Measurements from ENCODE around the gene FGF14.

Gene FGF14

GRCh38 chr13:101717353-101717752 is 684.5 kb downstream of the FGF14 start:
- TF ChIP-seq, protein P1, sequence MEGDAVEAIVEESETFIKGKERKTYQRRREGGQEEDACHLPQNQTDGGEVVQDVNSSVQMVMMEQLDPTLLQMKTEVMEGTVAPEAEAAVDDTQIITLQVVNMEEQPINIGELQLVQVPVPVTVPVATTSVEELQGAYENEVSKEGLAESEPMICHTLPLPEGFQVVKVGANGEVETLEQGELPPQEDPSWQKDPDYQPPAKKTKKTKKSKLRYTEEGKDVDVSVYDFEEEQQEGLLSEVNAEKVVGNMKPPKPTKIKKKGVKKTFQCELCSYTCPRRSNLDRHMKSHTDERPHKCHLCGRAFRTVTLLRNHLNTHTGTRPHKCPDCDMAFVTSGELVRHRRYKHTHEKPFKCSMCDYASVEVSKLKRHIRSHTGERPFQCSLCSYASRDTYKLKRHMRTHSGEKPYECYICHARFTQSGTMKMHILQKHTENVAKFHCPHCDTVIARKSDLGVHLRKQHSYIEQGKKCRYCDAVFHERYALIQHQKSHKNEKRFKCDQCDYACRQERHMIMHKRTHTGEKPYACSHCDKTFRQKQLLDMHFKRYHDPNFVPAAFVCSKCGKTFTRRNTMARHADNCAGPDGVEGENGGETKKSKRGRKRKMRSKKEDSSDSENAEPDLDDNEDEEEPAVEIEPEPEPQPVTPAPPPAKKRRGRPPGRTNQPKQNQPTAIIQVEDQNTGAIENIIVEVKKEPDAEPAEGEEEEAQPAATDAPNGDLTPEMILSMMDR (conservative IDR thresholded peaks at IDR 0.05; ENCODE audit: low read length), result no peak
- no peak for DNase-seq (ENCODE audit: low read depth)
- H3K4me3 ChIP-seq (ENCODE audit: low read length), result no peak overlapping the region

DNA sequence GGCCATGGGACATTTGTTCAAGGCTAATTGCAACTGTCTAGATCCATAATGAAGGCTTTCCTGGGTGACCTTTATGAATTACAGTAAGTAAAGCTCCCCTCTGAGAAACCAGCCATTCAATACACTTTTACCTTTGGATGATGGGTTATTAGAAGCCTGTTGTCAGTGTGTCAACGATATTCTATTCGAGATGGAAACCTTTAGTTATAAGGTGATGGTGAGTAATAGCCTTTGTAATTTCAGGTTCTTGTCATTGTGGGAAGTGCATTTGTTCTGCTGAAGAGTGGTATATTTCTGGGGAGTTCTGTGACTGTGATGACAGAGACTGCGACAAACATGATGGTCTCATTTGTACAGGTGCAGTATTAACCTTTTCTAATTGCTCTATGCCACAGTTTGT is 687.7 kb downstream of the FGF14 start:
- no peak overlapping the region for H3K4me3 ChIP-seq (ENCODE audit: low read length)
- TF ChIP-seq, protein P1 (conservative IDR thresholded peaks at IDR 0.05; ENCODE audit: low read length), result no peak
- no peak for DNase-seq (ENCODE audit: low read depth)

DNA sequence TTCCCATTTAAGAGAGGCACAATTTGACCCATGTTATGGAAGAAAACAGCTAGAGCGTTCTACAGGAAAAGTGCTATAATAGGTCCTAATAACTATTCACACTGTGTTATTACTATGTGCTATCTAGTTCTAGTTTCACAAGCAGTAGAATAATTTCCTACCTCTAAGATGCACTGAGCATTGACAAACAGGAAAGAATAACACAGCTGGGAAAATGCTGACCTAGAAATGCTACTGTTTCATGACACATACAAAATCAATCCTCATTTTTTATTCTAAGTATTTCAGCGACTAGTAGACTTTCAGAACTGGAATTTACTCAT is 689.9 kb downstream of the FGF14 start:
- H3K4me3 ChIP-seq (ENCODE audit: low read length), result no peak overlapping the region
- DNase-seq (ENCODE audit: low read depth), result no peak
- TF ChIP-seq, protein P1 (conservative IDR thresholded peaks at IDR 0.05; ENCODE audit: low read length), result no peak

DNA sequence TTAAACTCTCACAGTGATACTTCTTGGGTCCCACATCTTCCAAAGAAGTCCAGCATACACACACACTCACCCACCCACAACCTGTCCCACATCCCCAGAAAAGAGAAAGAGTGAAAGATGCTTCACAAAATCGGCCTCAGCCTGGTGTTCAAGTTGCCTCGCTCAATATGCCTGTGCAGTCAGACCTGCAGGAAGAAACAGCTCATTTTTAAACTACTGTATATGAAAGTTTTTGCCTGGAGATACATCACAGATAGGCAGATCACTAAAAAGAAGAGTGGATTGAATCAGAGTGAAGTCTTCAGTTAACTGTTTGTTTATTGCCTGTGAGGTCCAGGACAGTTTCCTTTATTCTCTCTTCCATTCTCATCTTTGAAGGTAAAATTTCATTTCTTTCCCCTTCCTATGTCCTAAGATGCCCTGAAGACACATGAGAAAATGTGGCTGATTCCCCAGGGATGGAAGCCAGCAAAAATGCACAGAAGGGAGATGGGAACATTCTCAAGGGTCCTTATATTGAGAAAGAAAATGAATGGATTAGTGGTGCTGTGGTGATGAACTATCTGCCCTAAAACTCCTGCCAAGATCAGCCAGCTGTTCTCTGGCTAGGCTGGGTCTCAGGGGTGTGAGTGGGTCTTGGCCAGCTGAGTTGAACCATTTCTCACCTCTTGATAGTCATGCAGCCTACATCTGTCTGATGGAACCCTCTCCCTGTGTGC is 690.4 kb downstream of the FGF14 start:
- TF ChIP-seq, protein P1 (conservative IDR thresholded peaks at IDR 0.05; ENCODE audit: low read length), result no peak
- no peak overlapping the region for H3K4me3 ChIP-seq (ENCODE audit: low read length)
- DNase-seq (ENCODE audit: low read depth), result no peak

- no peak overlapping the region for H3K4me3 ChIP-seq (ENCODE audit: low read length)
- DNase-seq (ENCODE audit: low read depth), result no peak
- TF ChIP-seq, protein P1 (conservative IDR thresholded peaks at IDR 0.05; ENCODE audit: low read length), result no peak
Measured at GRCh38 chr13:101709952-101710351, 691.9 kb downstream of the FGF14 start.

GRCh38 chr13:101708115-101708514 is 693.7 kb downstream of the FGF14 start:
- H3K4me3 ChIP-seq (ENCODE audit: low read length), result no peak overlapping the region
- no peak for DNase-seq (ENCODE audit: low read depth)
- TF ChIP-seq, protein P1 (conservative IDR thresholded peaks at IDR 0.05; ENCODE audit: low read length), result no peak

DNA sequence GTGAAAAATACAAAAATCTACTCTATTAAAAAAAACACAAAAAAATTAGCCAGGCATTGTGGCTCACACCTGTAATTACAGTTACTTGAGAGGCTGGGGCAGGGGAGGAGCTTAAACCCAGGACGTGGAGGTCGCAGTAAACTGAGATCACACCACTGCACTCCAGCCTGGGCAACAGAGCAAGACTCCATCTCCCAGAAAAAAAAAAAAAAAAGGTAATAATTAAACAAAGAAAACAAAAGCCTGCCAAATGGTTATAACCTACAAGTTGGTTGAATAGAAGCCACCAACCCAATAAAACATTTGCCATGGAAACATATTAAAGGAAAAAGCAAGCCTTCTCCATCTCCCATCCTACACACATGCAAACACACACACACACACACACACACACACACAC is 694.2 kb downstream of the FGF14 start:
- TF ChIP-seq, protein P1 (conservative IDR thresholded peaks at IDR 0.05; ENCODE audit: low read length), result no peak
- no peak overlapping the region for H3K4me3 ChIP-seq (ENCODE audit: low read length)

More for the DNA sequence above, 694.2 kb downstream of the FGF14 start:
- DNase-seq (ENCODE audit: low read depth), result no peak
